Thyroid gland (tissue), 4 donors: ENCODE measurements around the gene TRPM2. TPM values are rescaled to one million over a fixed set of nuclear protein-coding genes. Genes with fewer than 3 reads are reported as not detected.

Source experiments
- DNase-seq, 2 donors: peaks; one replicate each; pipeline ENCODE4 v3.0.0-alpha.2; 2019
- H3K27ac ChIP-seq, 3 donors: fragments of 200-600 bp; sonication (generic); 1 replicate in 2 of 3; 2 replicates in 1 of 3; pipeline ENCODE4 v1.5.1; 2016 to 2019; ENCODE audit warnings: mild to moderate bottlenecking in 1 of 3, moderate library complexity in 1 of 3
- H3K27me3 ChIP-seq: fragments of 200-600 bp; sonication (generic); one replicate; pipeline ENCODE4 v1.5.1; 2019
- H3K36me3 ChIP-seq, 2 donors: fragments of 200-600 bp; sonication (generic); one replicate each; pipeline ENCODE4 v1.5.1; 2016 to 2019
- H3K4me1 ChIP-seq, 2 donors: fragments of 200-600 bp; sonication (generic); one replicate each; pipeline ENCODE4 v1.5.1; 2017 to 2019
- H3K4me3 ChIP-seq, 3 donors: fragments of 200-600 bp; sonication (generic); replicated peaks in 1 of 3; 1 replicate in 2 of 3; 2 replicates in 1 of 3; pipeline ENCODE4 v1.5.1; 2016; ENCODE audit warnings: mild to moderate bottlenecking in 1 of 3
- H3K9me3 ChIP-seq: fragments of 200-600 bp; sonication (generic); one replicate; pipeline ENCODE4 v1.5.1; 2017
- CTCF ChIP-seq, 6 experiments: fragments of 200-600 bp in 3 of 6; fragments of 450-650 bp in 3 of 6; sonication (generic) in 3 of 6; IDR thresholded peaks; one replicate each; pipeline ENCODE4 v1.5.1; 2016 to 2019; ENCODE audit warnings: antibody characterized with exemption in 6 of 6, mild to moderate bottlenecking in 2 of 6, inconsistent platforms in 1 of 6, moderate library complexity in 1 of 6
- POLR2A ChIP-seq, 2 donors: fragments of 450-650 bp; IDR thresholded peaks; one replicate each; pipeline ENCODE4 v1.6.1; 2017; ENCODE audit warnings: antibody characterized with exemption in 2 of 2, mild to moderate bottlenecking in 2 of 2, moderate library complexity in 1 of 2
- WGBS, 2 donors: methylation state at CpG; one replicate each; pipeline ENCODE4 v1.1.5; 2017; 5-methylcytosine and 5-hydroxymethylcytosine counted together
- intact Hi-C: fragments of 100-400 bp; cut with DNase I; formaldehyde crosslinking; loops from one replicate; pipeline ENCODE4 v1.15.1; 2023
- total RNA-seq, 4 donors: library from RNA; depleted of rRNA; stranded (reverse); fragments of >200 nt; gene quantifications; one replicate each; pipeline ENCODE4 v1.2.3, GENCODE V29; 2016

Gene TRPM2
- 1 to 10 TPM in 1 of 4 donors, under 1 TPM in 3; 0.67 to 2.6 (median 0.88) TPM for total RNA-seq

- intact Hi-C loops, result no loop called here
- no peak for TF ChIP-seq POLR2A (IDR thresholded peaks at IDR 0.05)
- no peak for TF ChIP-seq CTCF (IDR thresholded peaks at IDR 0.05)
- no peak within 1 kb of the TSS for H3K27ac ChIP-seq
- H3K4me3 ChIP-seq, result no peak within 1 kb of the TSS
- H3K36me3 ChIP-seq, result no peaks in the 10 kb centered on the region
- DNase-seq, result no peak
- H3K4me1 ChIP-seq, result peaks cover 0 to 3% of the 10 kb centered on the region in 2 donors
- peaks cover 4% of the 10 kb centered on the region for H3K27me3 ChIP-seq
- WGBS, 2 donors, result 37 to 67% methylated on average over 6 to 13 of the region's 21 CpGs
- H3K9me3 ChIP-seq, result no peaks in the 10 kb centered on the region
Measured at GRCh38 chr21:44353191-44353970, at the start of gene TRPM2. TRPM2 (plus strand) TSS chr21:44353621; CDS start chr21:44353701, 80 bp downstream.

- no peaks in the 10 kb centered on the region for H3K9me3 ChIP-seq
- intact Hi-C loops, result no loop called here
- no peak overlapping the region for H3K4me3 ChIP-seq
- WGBS, 2 donors, result 79 to 81% methylated on average over 6 to 10 of the region's 16 CpGs
- H3K36me3 ChIP-seq, result no peaks in the 10 kb centered on the region
- TF ChIP-seq CTCF (IDR thresholded peaks at IDR 0.05) (no peak), POLR2A (IDR thresholded peaks at IDR 0.05) (no peak)
- no peaks in the 10 kb centered on the region for H3K27me3 ChIP-seq
- no peak overlapping the region for H3K27ac ChIP-seq
- no peak for DNase-seq
- H3K4me1 ChIP-seq, result peaks cover 7 to 41% of the 10 kb centered on the region in 2 donors
Measured at GRCh38 chr21:44304011-44304616, 49.3 kb upstream of the TRPM2 start.

- WGBS, 2 donors, result 44% methylated on average over 4 of the region's 8 CpGs; no CpG with 5 or more reads in 1 of the 2 donors
- peaks cover 7 to 38% of the 10 kb centered on the region in 2 donors for H3K4me1 ChIP-seq
Measured at GRCh38 chr21:44304877-44305293, 48.5 kb upstream of the TRPM2 start.

GRCh38 chr21:44305691-44306090 is 47.7 kb upstream of the TRPM2 start:
- peaks cover 5 to 37% of the 10 kb centered on the region in 2 donors for H3K4me1 ChIP-seq
- H3K4me3 ChIP-seq, result no peak overlapping the region
- no peaks in the 10 kb centered on the region for H3K36me3 ChIP-seq
- 80 to 90% methylated on average over 5 to 7 of the region's 9 CpGs for WGBS, 2 donors
- intact Hi-C loops, result no loop called here
- TF ChIP-seq CTCF (IDR thresholded peaks at IDR 0.05), result no peak
- TF ChIP-seq POLR2A (IDR thresholded peaks at IDR 0.05), result no peak
- H3K27ac ChIP-seq, result no peak overlapping the region
- no peaks in the 10 kb centered on the region for H3K27me3 ChIP-seq
- no peak for DNase-seq
- H3K9me3 ChIP-seq, result no peaks in the 10 kb centered on the region

More at GRCh38 chr21:44304877-44305293, 48.5 kb upstream of the TRPM2 start:
- Histone ChIP-seq H3K27me3 (no peaks in the 10 kb centered on the region), H3K4me3 (no peak overlapping the region), H3K9me3 (no peaks in the 10 kb centered on the region), H3K27ac (no peak overlapping the region), H3K36me3 (no peaks in the 10 kb centered on the region)
- TF ChIP-seq CTCF (IDR thresholded peaks at IDR 0.05) (peak; percentile 29 to 67 (median 45)), POLR2A (IDR thresholded peaks at IDR 0.05) (no peak)
- DNase-seq, result peak; percentile 55 to 58
- intact Hi-C loops, result no loop called here
